ENCODE results near the gene STAB2.

DNA sequence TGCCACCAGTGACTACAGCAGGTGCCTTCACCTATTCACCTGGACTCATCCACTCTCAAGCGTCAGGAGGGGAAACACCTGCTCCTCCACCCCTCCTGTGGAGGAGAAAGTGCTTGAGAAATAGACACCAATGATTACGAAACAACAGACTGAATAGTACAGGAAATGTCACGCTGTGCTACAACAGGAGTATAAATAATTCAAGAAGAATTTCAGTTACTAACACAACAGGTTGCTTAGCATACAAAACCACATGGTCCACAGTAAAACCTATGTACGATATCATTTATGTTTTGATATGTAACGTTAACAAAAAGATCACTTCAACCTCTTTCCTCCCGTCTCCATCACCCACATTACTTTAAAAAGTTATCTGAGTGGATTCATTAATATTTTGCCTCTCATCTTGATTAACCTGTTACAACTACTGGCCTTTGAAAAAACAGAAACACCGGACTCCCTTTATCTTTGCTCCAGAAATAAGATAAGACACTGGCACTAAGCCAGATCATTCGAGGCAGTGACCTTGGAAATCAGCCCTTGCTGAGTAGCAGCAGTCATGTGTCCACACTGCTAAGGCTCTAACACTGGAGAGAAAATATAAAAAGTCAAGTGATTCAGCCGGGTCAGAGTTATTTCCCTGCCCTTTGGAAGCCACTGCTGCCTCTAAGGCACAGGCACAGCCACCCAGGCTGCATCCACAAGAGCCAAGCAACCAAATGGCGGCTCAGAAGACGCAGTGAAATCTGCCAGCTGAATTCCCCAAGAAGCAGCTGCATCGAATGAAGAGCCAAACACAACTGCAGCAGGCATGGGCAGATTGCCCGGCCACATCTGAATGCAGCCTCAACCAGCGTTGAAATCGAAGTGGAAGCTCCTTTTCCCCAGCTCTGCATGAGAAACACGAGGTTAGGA, 213.0 kb downstream of the STAB2 start:
- TF ChIP-seq CTCF (IDR thresholded peaks at IDR 0.05 in 8 of 11, conservative IDR thresholded peaks at IDR 0.05 in 3 of 11) = no peak
- TF ChIP-seq POLR2A (IDR thresholded peaks at IDR 0.05) = no peak
- TF ChIP-seq POLR2AphosphoS5 (IDR thresholded peaks at IDR 0.05) = no peak
